HepG2 (cell line): ENCODE results near the gene FUT8. TPM values are rescaled to one million over a fixed set of nuclear protein-coding genes. Genes with fewer than 3 reads are reported as not detected.

Experiments
- ATAC-seq: fragments of 200-7000 bp; cut with Tn5 transposase; 3 replicates; pipeline ENCODE4 v1.9.1; 2020; ENCODE audit warnings: mild to moderate bottlenecking, moderate library complexity
- BruUV-seq: library from RNA; stranded (reverse); fragments of 400-500 nt; replicated peaks from 2 replicates; lab custom pipeline; 2021; lab: Mats Ljungman, UMichigan
- CTCF ChIA-PET: fragments of 300-600 bp; formaldehyde crosslinking; extraction: SDS; loops from one replicate; lab custom pipeline; 2021; ENCODE audit warnings: low total read pairs, inconsistent platforms, low intra/inter-chr PET ratio; lab: Yijun Ruan, JAX
- POLR2A ChIA-PET: fragments of 350-600 bp; sonication (Branson Sonifier 250); formaldehyde crosslinking; loops from one replicate; lab custom pipeline; 2020; ENCODE audit warnings: antibody characterized with exemption, inconsistent platforms; lab: Yijun Ruan, JAX
- DNase-seq: peaks from one replicate; pipeline ENCODE4 v3.0.0-alpha.2; 2015; ENCODE audit warnings: low spot score
- FAIRE-seq: peaks from 3 replicates; lab custom pipeline; 2011; peaks lifted over from hg19 to GRCh38; lab: Jason Lieb, UNC
- H2AFZ ChIP-seq: one replicate; pipeline ENCODE4 v1.6.1; 2011; ENCODE audit warnings: low read length, inconsistent platforms
- H3K27ac ChIP-seq: fragments of 300-600 bp; 3 replicates; pipeline ENCODE4 v1.8.0; 2011; ENCODE audit warnings: mixed run types, mild to moderate bottlenecking, mixed read lengths, low read length, inconsistent platforms; ENCODE audit not compliant: insufficient read depth; ENCODE audit errors: extremely low read length
- H3K27me3 ChIP-seq, 2 experiments: fragments of 200-600 bp in 1 of 2; 2 replicates in 1 of 2; 3 replicates in 1 of 2; pipeline versions ENCODE4 v1.6.0 to v1.8.0; 2011; ENCODE audit warnings: low read length in 2 of 2, mild to moderate bottlenecking in 2 of 2, moderate library complexity in 2 of 2, inconsistent platforms in 1 of 2; ENCODE audit not compliant: insufficient read depth in 2 of 2, control insufficient read depth in 1 of 2
- H3K36me3 ChIP-seq, 2 experiments: fragments of 200-600 bp in 1 of 2; replicated peaks in 1 of 2; 2 replicates in 1 of 2; 3 replicates in 1 of 2; pipeline versions ENCODE4 v1.5.1 to v1.8.0; 2011; ENCODE audit warnings: low read length in 2 of 2, inconsistent platforms in 1 of 2; ENCODE audit not compliant: insufficient read depth in 2 of 2, control insufficient read depth in 1 of 2
- H3K4me1 ChIP-seq: 2 replicates; pipeline ENCODE4 v1.5.1; 2012; ENCODE audit warnings: low read length, inconsistent platforms; ENCODE audit not compliant: insufficient read depth
- H3K4me2 ChIP-seq: 2 replicates; pipeline ENCODE4 v1.6.0; 2011; ENCODE audit warnings: low read depth, low read length, inconsistent platforms
- H3K4me3 ChIP-seq, 3 experiments: fragments of 200-600 bp in 1 of 3; sonication (generic), shearing (Covaris generic) in 1 of 3; replicated peaks in 1 of 3; 2 replicates each; pipeline ENCODE4 v1.5.1; 2011 to 2016; ENCODE audit warnings: low read length in 3 of 3, inconsistent platforms in 2 of 3, low read depth in 2 of 3, mild to moderate bottlenecking in 2 of 3, control low read depth in 1 of 3, mixed read lengths in 1 of 3; ENCODE audit not compliant: insufficient read depth in 1 of 3
- H3K79me2 ChIP-seq: one replicate; pipeline ENCODE4 v1.6.1; 2011; ENCODE audit warnings: low read length, inconsistent platforms; ENCODE audit not compliant: insufficient read depth
- H3K9ac ChIP-seq: 2 replicates; pipeline ENCODE4 v1.6.0; 2011; ENCODE audit warnings: mild to moderate bottlenecking, low read depth, low read length, inconsistent platforms; ENCODE audit not compliant: insufficient read depth
- H3K9me3 ChIP-seq: 2 replicates; pipeline ENCODE4 v1.5.1; 2012; ENCODE audit warnings: mild to moderate bottlenecking, low read length
- H4K20me1 ChIP-seq: 2 replicates; pipeline ENCODE4 v1.6.0; 2011; ENCODE audit warnings: inconsistent platforms, mild to moderate bottlenecking, low read length, moderate library complexity; ENCODE audit not compliant: insufficient read depth
- BRF2 ChIP-seq: sonication (generic); formaldehyde crosslinking; IDR thresholded peaks from 2 replicates; pipeline ENCODE4 v1.8.1; 2022; ENCODE audit warnings: mild to moderate bottlenecking, missing genetic modification reagents
- CC2D1A ChIP-seq: sonication (generic); formaldehyde crosslinking; IDR thresholded peaks from 2 replicates; pipeline ENCODE4 v1.8.1; 2023; ENCODE audit warnings: mild to moderate bottlenecking, missing genetic modification reagents
- GMEB1 ChIP-seq: sonication (generic); formaldehyde crosslinking; IDR thresholded peaks from 2 replicates; pipeline ENCODE4 v1.5.1; 2020; ENCODE audit warnings: missing genetic modification reagents, mild to moderate bottlenecking, borderline replicate concordance
- MTA1 ChIP-seq: sonication (generic); formaldehyde crosslinking; IDR thresholded peaks from 2 replicates; pipeline ENCODE4 v1.4.0; 2020; ENCODE audit warnings: missing genetic modification reagents, mild to moderate bottlenecking, borderline replicate concordance
- SP2 ChIP-seq: sonication (generic); formaldehyde crosslinking; IDR thresholded peaks from 2 replicates; pipeline ENCODE4 v1.5.1; 2020; ENCODE audit warnings: mild to moderate bottlenecking, missing genetic modification reagents
- ZNF256 ChIP-seq: sonication (generic); formaldehyde crosslinking; conservative IDR thresholded peaks from 2 replicates; pipeline ENCODE4 v1.4.0; 2020; ENCODE audit warnings: missing genetic modification reagents
- ZNF3 ChIP-seq: IDR thresholded peaks from 2 replicates; pipeline ENCODE4 v1.7.0; 2017; ENCODE audit warnings: inconsistent platforms
- ZNF704 ChIP-seq: sonication (generic); formaldehyde crosslinking; IDR thresholded peaks from 2 replicates; pipeline ENCODE4 v1.8.1; 2023; ENCODE audit warnings: mild to moderate bottlenecking, inconsistent platforms, moderate library complexity, missing genetic modification reagents, borderline replicate concordance
- ZNF790 ChIP-seq: sonication (generic); formaldehyde crosslinking; IDR thresholded peaks from 2 replicates; pipeline ENCODE4 v1.8.0; 2022; ENCODE audit warnings: missing genetic modification reagents, mild to moderate bottlenecking, borderline replicate concordance
- WGBS: methylation state at CpG from one replicate; pipeline ENCODE4 v1.1.6; 2017; ENCODE audit warnings: low lambda C conversion rate; 5-methylcytosine and 5-hydroxymethylcytosine counted together
- in situ Hi-C: cut with HindIII; loops from 2 replicates; pipeline ENCODE4 v1.10.0; 2017; ENCODE audit warnings: low pct_unique_long_range_greater_than_20kb; ENCODE audit not compliant: extremely low pct_ligation_motif_present
- intact Hi-C: fragments of 100-400 bp; cut with micrococcal nuclease; formaldehyde crosslinking; loops from one replicate; pipeline ENCODE4 v1.10.0; 2022; ENCODE audit not compliant: unreplicated experiment
- polyA plus RNA-seq, 8 experiments: library from polyadenylated mRNA; depleted of rRNA in 3 of 8; stranded (reverse) in 7 of 8; unstranded in 1 of 8; fragments of >200 nt; fragmentation: Illumina TruSeq in 4 of 8; extraction: Trizol in 4 of 8; gene quantifications; 2 replicates each; pipeline versions ENCODE4 v1.2.1 to v1.2.3, GENCODE V29; 2011 to 2016; ENCODE audit warnings: low read depth in 4 of 8, missing spikeins in 1 of 8, mixed read lengths in 1 of 8; ENCODE audit not compliant: insufficient read depth in 1 of 8
- total RNA-seq, 5 experiments: library from RNA; depleted of rRNA; stranded (reverse); fragments of >200 nt; fragmentation: Illumina TruSeq; extraction: Trizol; gene quantifications; 2 replicates each; pipeline ENCODE4 v1.2.3, GENCODE V29; 2016; ENCODE audit warnings: low read depth in 1 of 5

The FUT8 gene
- total and polyA plus RNA-seq, 2 of the 13 experiments (the other 11 are each of a cell fraction or from before 2014, with no cell fraction given): 9.3 to 17.5 TPM

- TF ChIP-seq ZNF3 (CRISPR knock-in tag): no peak
- TF ChIP-seq, all 625 proteins: peak for 0
Observed at GRCh38 chr14:65729566-65729965, 317.0 kb downstream of the FUT8 start (continued).

- H3K4me3 ChIP-seq: no peak overlapping the region
- ChIA-PET POLR2A (no interaction called here), CTCF (no interaction called here)
- in situ Hi-C loops (no loop called here), intact Hi-C loops (no loop called here)
- no peak overlapping the region for H3K9ac ChIP-seq
- no peaks in the 10 kb centered on the region for H3K4me1 ChIP-seq
- H4K20me1 ChIP-seq: no peaks in the 10 kb centered on the region
- no peaks in the 10 kb centered on the region for H3K79me2 ChIP-seq
- H2AFZ ChIP-seq: no peak overlapping the region
- ATAC-seq: no peak
- TF ChIP-seq ZNF790 (CRISPR knock-in tag): no peak
- TF ChIP-seq SP2 (CRISPR knock-in tag): no peak
- no peak for TF ChIP-seq BRF2 (CRISPR knock-in tag)
- TF ChIP-seq ZNF704 (CRISPR knock-in tag): no peak
- no peak for TF ChIP-seq ZNF256 (CRISPR knock-in tag)
- no peak for TF ChIP-seq MTA1 (CRISPR knock-in tag)
- no peak for TF ChIP-seq GMEB1 (CRISPR knock-in tag)
- TF ChIP-seq CC2D1A (CRISPR knock-in tag): no peak
- no peak overlapping the region for H3K27ac ChIP-seq
- H3K9me3 ChIP-seq: no peaks in the 10 kb centered on the region
- 80% methylated on average over 2 of the region's 2 CpGs for WGBS
- FAIRE-seq: no peak
- no peaks in the 10 kb centered on the region for H3K36me3 ChIP-seq
- DNase-seq: no peak
- H3K27me3 ChIP-seq: no peaks in the 10 kb centered on the region
- BruUV-seq: no TSS peak
- no peak overlapping the region for H3K4me2 ChIP-seq
Observed at GRCh38 chr14:65731933-65732506, 319.5 kb downstream of the FUT8 start.
